Stimulated activated CD8-positive, alpha-beta memory T cell treated with anti-CD3 and anti-CD28 coated beads, Interleukin-2, amount 100 ng/mL, for 1 hour (primary cell): ENCODE measurements around the gene CRLF2.
A peak's percentile ranks its signal among the peaks of the same experiment; 100 is the strongest.
"Not testable (repeated sequence)": the region's sequence is repeated elsewhere in the genome, so short reads cannot be mapped to it uniquely, and the experiment has no call there.

Experiments used
- DNase-seq, 2 donors: peaks; one replicate each; pipeline ENCODE4 v3.0.0-alpha.2; 2020; ENCODE audit warnings: low read depth in 2 of 2

Gene CRLF2

GRCh38 chrX:1212532-1212931, at the start of gene CRLF2:
TSS of gene CRLF2 (minus strand) at chrX:1212649. CDS start at chrX:1212634, 15 bp downstream.
- no peak for DNase-seq

DNA sequence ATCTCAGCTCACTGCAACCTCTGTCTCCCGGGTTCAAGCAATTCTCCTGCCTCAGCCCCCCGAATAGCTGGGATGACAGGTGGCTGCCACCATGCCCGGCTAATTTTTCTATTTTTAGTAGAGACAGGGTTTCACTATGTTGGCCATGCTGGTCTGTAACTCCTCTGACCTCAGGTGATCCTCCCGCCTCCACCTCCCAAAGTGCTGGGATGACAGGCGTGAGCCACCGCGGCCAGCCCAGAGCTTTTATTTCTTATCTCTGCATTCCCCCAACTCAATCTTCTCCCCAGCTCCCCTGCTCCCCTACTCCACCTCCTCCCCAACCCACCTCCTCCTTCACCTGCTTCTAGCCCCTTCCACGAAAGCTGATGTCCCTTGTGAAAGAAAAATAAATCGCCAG, 49.3 kb upstream of the CRLF2 start:
- DNase-seq: not testable (repeated sequence)

GRCh38 chrX:1261285-1261684, 48.8 kb upstream of the CRLF2 start:
- no peak for DNase-seq

DNA sequence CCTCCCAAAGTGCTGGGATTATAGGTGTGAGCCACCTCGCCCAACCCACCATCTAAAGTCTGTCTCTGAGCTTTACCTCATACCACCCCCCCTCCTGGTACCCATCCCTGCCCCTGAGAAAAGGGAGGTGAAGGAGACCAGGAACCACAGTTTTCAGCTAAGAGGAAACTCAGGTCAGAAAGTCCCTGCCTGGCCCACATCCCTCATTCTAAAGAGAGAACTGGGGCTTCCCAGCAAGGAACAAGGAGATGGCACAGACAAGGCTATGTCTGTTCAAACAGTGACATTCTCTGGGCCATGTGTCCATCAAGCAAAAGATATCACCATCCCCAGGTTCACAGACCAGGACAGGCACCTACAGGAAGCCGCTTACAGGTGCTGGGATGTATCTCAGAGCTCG, 40.4 kb upstream of the CRLF2 start:
- no peak for DNase-seq

DNA sequence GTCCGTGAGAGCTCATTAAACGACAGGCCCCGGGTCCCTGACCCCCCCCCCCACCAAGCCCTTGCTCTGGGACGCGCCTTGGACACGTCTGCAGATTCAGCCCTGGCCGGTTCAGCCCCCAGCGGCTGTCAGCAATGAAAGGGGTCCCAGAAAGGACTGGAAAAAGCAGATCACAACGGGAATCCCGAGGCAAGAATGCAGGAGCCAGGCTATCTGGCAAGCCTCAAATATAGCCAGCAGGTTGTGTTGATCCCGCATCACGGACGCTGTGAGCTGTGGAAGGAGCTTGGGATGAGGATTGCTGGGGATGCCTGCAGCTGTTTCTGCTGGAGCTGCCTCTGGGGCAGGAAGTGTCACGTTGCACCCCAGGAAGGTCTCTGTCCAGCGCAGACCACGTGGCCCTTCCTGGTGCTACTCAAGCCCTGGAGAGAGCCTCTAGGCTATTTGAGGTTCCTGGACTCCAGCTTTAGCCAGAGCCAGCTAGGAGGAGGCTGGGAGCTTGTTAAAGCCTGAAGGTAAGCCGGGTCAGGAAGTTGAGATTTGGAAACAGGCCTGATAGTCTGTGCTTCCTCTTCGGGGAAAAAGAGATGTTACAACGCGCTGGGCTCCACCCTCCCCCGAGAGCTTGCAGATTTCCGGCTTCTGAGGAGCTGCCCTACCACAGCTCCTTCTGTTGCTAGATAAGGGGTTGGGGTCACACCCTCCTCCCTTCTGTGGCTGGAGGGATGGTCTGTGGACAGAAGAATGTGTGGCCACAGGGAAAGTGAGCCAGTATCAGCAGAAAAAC, 36.8 kb upstream of the CRLF2 start:
- peak in 1 of 2 donors; percentile 26 for DNase-seq

- no peak for DNase-seq
These were observed 36.0 kb upstream of the CRLF2 start for GRCh38 chrX:1248331-1249061.

DNA sequence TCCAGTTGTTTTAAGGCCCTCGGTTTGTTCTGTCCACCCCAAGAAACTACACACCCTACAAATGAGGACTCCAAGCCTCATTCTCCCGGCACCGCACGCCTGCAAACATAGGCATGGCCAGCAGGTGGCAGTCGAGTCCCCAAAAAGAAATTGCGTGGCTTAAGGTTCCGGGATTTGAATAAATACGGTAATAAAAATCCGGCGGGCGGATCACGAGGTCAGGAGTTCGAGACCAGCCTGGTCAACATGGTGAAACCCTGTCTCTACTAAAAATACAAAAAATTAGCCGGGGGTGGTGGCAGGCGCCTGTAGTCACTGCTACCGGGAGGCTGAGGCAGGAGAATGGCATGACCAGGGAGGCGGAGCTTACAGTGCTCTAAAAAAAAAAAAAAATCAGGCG, 34.4 kb upstream of the CRLF2 start:
- DNase-seq: peak; percentile 41 to 64

GRCh38 chrX:1244164-1245076, 32.0 kb upstream of the CRLF2 start:
- no peak for DNase-seq

- no peak for DNase-seq
These were observed 30.5 kb upstream of the CRLF2 start for GRCh38 chrX:1242891-1243402.

DNA sequence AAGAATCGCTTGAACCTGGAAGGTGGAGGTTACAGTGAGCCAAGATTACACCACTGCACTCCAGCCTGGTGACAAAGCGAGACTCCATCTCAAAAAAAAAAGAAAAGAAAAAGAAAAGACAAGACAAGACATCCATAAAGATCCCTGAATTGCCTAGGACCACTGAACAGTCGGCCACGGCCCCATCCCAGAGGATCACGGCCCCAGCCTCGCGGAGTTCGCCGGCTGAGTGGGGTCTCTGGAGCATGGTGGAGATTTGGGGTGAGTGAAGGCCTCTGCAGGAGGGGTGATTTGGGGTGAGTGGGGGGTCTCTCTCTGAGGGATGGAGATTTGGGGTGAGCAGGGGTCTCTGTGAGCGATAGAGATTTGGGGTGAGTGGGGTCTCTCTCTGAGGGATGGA, 28.1 kb upstream of the CRLF2 start:
- not testable (repeated sequence) for DNase-seq

- no peak for DNase-seq
These were observed 27.3 kb upstream of the CRLF2 start for GRCh38 chrX:1239681-1240142.

DNA sequence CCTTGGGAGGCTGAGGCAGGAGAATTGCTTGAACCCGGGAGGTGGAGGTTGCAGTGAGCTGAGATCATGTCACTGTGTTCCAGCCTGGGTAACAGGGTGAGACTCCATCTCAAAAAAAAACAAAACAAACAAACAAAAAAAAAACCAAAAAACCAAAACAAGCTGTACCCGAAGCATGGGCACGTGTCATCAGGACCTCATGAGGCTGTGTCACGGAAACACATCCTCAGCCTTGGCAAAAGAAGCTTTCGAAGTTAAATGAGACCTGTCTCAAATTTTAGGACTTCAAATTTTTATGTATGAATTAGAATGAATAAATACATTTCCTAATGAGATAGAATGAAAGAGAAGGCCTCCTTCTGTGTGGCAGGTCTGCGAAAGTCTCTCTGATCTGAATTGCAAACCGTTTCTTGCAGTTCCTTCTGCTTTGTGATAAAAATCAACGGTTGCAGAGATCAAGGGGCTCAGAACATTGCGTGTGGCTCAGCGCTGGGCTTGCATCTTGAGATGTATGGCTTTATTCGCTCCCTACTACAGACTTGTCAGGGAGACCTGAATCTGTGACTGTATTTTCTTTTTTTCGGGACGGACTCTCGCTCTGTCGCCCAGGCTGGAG, 19.5 kb upstream of the CRLF2 start:
- no peak for DNase-seq

DNA sequence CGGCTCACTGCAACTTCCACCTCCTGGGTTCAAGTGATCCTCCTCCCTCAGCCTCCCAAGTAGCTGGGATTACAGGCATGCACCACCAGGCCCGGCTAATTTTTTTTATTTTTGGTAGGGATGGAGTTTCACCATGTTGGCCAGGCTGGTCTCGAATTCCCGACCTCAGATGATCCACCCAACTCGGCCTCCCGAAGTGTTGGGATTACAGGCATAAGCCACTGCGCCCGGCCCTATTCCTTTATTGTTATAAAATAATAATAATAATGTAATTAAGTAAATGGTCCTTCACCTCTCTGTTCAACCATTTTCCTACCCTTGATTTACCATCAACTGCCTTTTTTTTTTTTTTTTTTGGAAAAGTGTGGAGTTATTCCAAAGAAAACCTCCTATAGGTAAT, 15.7 kb upstream of the CRLF2 start:
- DNase-seq: not testable (repeated sequence)

DNA sequence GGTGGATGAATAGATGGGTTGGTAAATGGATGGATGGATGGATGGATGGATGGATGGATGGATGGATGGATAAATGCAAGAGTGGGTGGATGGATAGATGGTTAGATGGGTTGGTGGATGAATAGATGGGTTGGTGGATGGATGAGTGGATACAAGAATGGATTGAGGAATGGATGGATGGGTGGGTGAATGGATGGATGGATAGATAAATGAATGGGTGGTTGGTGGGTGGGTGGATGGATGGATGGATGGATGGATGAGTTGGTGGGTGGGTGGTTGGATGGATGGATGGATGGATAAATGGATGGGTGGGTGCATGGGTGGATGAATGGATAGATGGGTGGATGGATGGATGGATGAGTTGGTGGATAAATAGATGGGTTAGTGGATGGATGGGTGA, 13.8 kb upstream of the CRLF2 start:
- no peak for DNase-seq

DNA sequence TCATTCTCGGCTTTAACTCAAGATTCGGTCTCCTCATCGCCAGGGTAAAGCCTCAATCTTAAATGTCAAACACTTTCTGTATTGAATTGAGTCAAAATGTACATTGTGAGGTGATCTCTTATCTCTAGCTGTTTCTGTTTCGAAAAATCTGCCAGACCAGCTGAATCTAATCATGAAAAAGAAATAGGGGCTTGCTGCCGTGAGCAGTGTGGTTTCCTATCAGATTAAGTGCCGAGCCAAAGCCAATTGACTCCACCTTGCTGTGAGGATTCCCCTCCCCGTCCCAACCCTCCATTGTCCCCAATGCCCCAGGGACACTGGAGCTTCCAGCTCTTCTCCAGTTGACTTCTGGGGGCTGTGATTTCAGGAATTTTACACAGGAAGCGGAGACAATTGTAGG, 12.5 kb upstream of the CRLF2 start:
- no peak for DNase-seq

DNA sequence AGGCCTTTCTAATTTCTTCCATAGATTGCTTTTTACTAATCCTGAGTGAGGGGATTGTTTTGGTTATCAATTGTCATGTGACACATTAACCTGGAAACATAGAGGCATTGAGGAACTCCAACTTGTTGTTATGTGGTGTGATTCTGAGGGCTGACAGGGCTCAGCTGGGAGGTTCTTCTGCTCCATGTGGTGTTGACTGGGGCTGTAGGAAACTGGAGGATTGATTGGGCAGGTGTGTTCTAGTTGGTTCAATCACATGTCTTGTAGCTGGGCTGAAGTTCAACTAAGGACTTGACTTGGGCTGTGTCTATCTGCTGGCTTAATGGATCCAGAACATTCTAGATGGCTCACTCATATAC, 10.8 kb upstream of the CRLF2 start:
- no peak for DNase-seq

DNA sequence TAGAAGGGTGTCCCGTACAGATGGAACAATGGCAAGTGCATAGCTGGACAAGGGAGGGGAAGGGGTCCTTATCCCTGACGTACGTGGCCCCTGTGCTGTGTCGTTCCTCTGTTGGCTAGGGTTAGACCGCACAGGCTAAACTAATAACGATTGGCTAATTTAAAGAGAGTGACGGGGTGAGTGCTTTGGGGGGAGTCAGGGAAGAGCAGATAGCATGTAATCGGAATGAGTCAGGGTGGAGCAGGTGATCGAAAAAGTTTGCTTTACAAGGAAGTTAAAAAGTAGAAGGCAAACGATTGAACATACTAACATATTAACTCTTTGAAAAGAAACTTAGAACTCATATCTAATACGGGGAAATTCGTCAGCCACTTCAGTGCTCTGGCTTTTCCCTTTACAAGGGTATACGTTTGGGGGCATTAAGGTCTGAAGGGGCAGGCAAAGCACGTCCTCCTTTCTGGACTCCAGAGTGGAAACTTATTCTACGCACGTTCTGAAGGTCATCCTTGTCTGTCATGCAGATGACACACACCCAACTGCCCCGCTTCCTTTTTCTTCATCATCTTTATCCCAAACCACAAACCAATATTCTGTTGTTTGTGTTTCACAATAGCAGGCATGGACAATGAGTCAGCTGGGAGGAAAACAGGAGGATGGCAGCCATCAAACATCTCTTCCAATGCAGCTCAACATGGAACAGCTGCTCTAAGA, 10.2 kb upstream of the CRLF2 start:
- no peak for DNase-seq

- DNase-seq: no peak
These were observed 8.9 kb upstream of the CRLF2 start for GRCh38 chrX:1221296-1221845.

- no peak for DNase-seq
These were observed 5.8 kb upstream of the CRLF2 start for GRCh38 chrX:1218286-1218685.

DNA sequence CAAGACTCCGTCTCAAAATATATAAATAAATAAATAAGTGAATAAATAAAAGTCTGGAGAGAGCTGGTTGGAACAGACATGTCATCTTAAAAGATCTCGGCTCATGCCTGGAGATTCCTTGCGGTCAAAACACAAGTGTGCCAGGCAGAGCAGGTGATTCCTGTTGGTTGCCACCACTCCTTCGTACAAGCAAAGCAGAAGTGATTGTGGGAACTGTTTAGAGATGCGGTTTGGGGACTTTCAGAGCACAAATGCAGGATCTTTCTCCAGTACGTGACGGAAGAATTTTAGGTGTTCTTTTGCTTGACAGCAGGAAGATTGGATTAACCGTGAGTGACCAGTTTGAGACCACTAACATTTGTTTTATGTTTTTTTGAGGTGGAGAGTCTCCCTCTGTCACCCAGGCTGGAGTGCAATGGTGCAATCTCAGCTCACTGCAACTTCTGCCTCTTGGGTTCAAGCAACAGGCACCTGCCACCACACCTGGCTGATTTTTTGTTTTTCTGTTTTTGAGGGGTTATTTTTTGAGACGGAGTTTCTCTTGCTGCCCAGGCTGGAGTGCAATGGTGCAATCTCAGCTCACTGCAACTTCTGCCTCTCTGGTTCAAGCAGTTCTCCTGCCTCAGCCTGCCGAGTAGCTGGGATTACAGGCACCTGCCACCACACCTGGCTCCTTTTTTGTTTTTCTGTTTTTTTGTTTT, 2.8 kb upstream of the CRLF2 start:
- DNase-seq: no peak
